Measurements from ENCODE around the gene FAF1.

GRCh38 chr1:50417946-50418599 is 542.0 kb downstream of the FAF1 start:
- TF ChIP-seq CTCF (IDR thresholded peaks at IDR 0.05) (no peak), POLR2A (IDR thresholded peaks at IDR 0.05) (no peak)

Data from lower leg skin (tissue), 3 donors.